ENCODE data around the gene NTNG2.
"Not testable (repeated sequence)": the region's sequence is repeated elsewhere in the genome, so short reads cannot be mapped to it uniquely, and the experiment has no call there.

Gene NTNG2

GRCh38 chr9:132269704-132270516 is 108.1 kb downstream of the NTNG2 start:
- not testable (repeated sequence) for DNase-seq

- no peak for DNase-seq
Measured at GRCh38 chr9:132274861-132275260, 113.0 kb downstream of the NTNG2 start.

- no peak for DNase-seq
Measured at GRCh38 chr9:132283165-132283564, 121.3 kb downstream of the NTNG2 start.

- no peak for DNase-seq
Measured at GRCh38 chr9:132283863-132284262, 122.0 kb downstream of the NTNG2 start.

- DNase-seq, result no peak
Measured at GRCh38 chr9:132287256-132287760, 125.5 kb downstream of the NTNG2 start.

GRCh38 chr9:132288361-132288760 is 126.5 kb downstream of the NTNG2 start:
- peak; percentile 63 for DNase-seq

- no peak for DNase-seq
Measured at GRCh38 chr9:132288966-132289365, 127.1 kb downstream of the NTNG2 start.

- DNase-seq, result no peak
Measured at GRCh38 chr9:132293145-132293721, 131.4 kb downstream of the NTNG2 start.
